RPMI7951 (cell line): ENCODE measurements around the gene FNIP2. TPM values are rescaled to one million over a fixed set of nuclear protein-coding genes. Genes with fewer than 3 reads are reported as not detected.
A peak's percentile ranks its signal among the peaks of the same experiment; 100 is the strongest.

ENCODE experiments used
- DNase-seq: peaks from one replicate; pipeline ENCODE4 v3.0.0-alpha.2; 2012; ENCODE audit warnings: low read depth
- total RNA-seq: library from RNA; depleted of rRNA; stranded (reverse); fragments of >200 nt; shearing (Covaris generic); gene quantifications from 2 replicates; pipeline ENCODE4 v1.2.3, GENCODE V29; 2014

Gene FNIP2
- total RNA-seq, 1 experiment from 2014 or later = 10.0 TPM

GRCh38 chr4:158837527-158838141 is 68.8 kb downstream of the FNIP2 start:
- no peak for DNase-seq

- DNase-seq = no peak
Observed at GRCh38 chr4:158840131-158840530, 71.3 kb downstream of the FNIP2 start.

GRCh38 chr4:158841540-158841939 is 72.7 kb downstream of the FNIP2 start:
- no peak for DNase-seq

GRCh38 chr4:158845311-158846041 is 76.7 kb downstream of the FNIP2 start:
- no peak for DNase-seq

GRCh38 chr4:158847535-158847934 is 78.7 kb downstream of the FNIP2 start:
- DNase-seq = no peak

- DNase-seq = no peak
Observed at GRCh38 chr4:158849681-158850080, 80.9 kb downstream of the FNIP2 start.

- DNase-seq = no peak
Observed at GRCh38 chr4:158850371-158850770, 81.5 kb downstream of the FNIP2 start.

GRCh38 chr4:158850800-158851644 is 82.2 kb downstream of the FNIP2 start:
- peak; percentile 15 for DNase-seq

- no peak for DNase-seq
Observed at GRCh38 chr4:158854236-158854635, 85.4 kb downstream of the FNIP2 start.

- peak; percentile 37 for DNase-seq
Observed at GRCh38 chr4:158856852-158857251, 88.0 kb downstream of the FNIP2 start.

GRCh38 chr4:158857951-158858350 is 89.1 kb downstream of the FNIP2 start:
- DNase-seq = no peak

GRCh38 chr4:158858410-158859199 is 89.8 kb downstream of the FNIP2 start:
- DNase-seq = peak; percentile 66

GRCh38 chr4:158859661-158860060 is 90.8 kb downstream of the FNIP2 start:
- no peak for DNase-seq

GRCh38 chr4:158860856-158861255 is 92.0 kb downstream of the FNIP2 start:
- no peak for DNase-seq

GRCh38 chr4:158861281-158861680 is 92.5 kb downstream of the FNIP2 start:
- no peak for DNase-seq

- DNase-seq = no peak
Observed at GRCh38 chr4:158861766-158862165, 92.9 kb downstream of the FNIP2 start.

GRCh38 chr4:158863296-158863695 is 94.5 kb downstream of the FNIP2 start:
- no peak for DNase-seq

GRCh38 chr4:158865520-158866177 is 96.8 kb downstream of the FNIP2 start:
- DNase-seq = no peak

- no peak for DNase-seq
Observed at GRCh38 chr4:158869001-158869400, 100.2 kb downstream of the FNIP2 start.

GRCh38 chr4:158869761-158870160 is 100.9 kb downstream of the FNIP2 start:
- DNase-seq = no peak

GRCh38 chr4:158870282-158870625 is 101.4 kb downstream of the FNIP2 start:
- no peak for DNase-seq
